Activated CD4-positive, alpha-beta T cell treated with anti-CD3 and anti-CD28 coated beads, Interleukin-2, amount 10 ng/mL, durations not matched to agents 7 days and 5 days (primary cell): Measurements from ENCODE around the gene CBLN3. TPM values are rescaled to one million over a fixed set of nuclear protein-coding genes. Genes with fewer than 3 reads are reported as not detected.
"Not testable (repeated sequence)": the region's sequence is repeated elsewhere in the genome, so short reads cannot be mapped to it uniquely, and the experiment has no call there.

Experiments used
- CTCF ChIA-PET: fragments of 350-600 bp; sonication (Branson Sonifier 250); formaldehyde crosslinking; loops from one replicate; lab custom pipeline; 2021; ENCODE audit warnings: antibody characterized with exemption; lab: Charles Lee
- POLR2A ChIA-PET: fragments of 350-600 bp; sonication (Branson Sonifier 250); formaldehyde crosslinking; loops from one replicate; lab custom pipeline; 2021; ENCODE audit warnings: antibody characterized with exemption; lab: Charles Lee
- DNase-seq: peaks from one replicate; pipeline ENCODE4 v3.0.0-alpha.2; 2020
- H3K27ac Mint-ChIP-seq: one replicate; pipeline ENCODE4 v1.8.0; 2021; ENCODE audit warnings: mild to moderate bottlenecking, moderate library complexity, mixed read lengths
- H3K27me3 Mint-ChIP-seq: one replicate; pipeline ENCODE4 v1.8.0; 2021; ENCODE audit warnings: mixed read lengths
- H3K36me3 Mint-ChIP-seq: one replicate; pipeline ENCODE4 v1.8.0; 2021; ENCODE audit warnings: low read depth, mixed read lengths
- H3K4me1 Mint-ChIP-seq: one replicate; pipeline ENCODE4 v1.8.0; 2021; ENCODE audit warnings: mixed read lengths
- H3K4me3 Mint-ChIP-seq: one replicate; pipeline ENCODE4 v1.8.0; 2021; ENCODE audit warnings: mild to moderate bottlenecking, moderate library complexity, mixed read lengths
- H3K9me3 Mint-ChIP-seq: one replicate; pipeline ENCODE4 v1.8.0; 2021; ENCODE audit warnings: mixed read lengths
- total RNA-seq, 2 experiments: library from RNA; stranded (reverse); gene quantifications; one replicate each; pipeline ENCODE4 v1.2.3, GENCODE V29; 2021

CBLN3 gene
- total RNA-seq, 2 experiments from 2014 or later: 5.2 to 5.3 TPM

- peaks cover 34% of the 10 kb centered on the region for H3K27me3 Mint-ChIP-seq
- no peak overlapping the region for H3K27ac Mint-ChIP-seq
- H3K36me3 Mint-ChIP-seq: no peaks in the 10 kb centered on the region
- ChIA-PET POLR2A (no interaction called here), CTCF (interaction anchor here (0.7 kb wide), 1 partner anchor 41 kb away, joined by 4 read pairs; no protein-coding TSS in a partner anchor)
- H3K9me3 Mint-ChIP-seq: no peaks in the 10 kb centered on the region
- DNase-seq: no peak
- H3K4me3 Mint-ChIP-seq: no peak overlapping the region
- H3K4me1 Mint-ChIP-seq: peaks cover 2% of the 10 kb centered on the region
These were observed 38.6 kb downstream of the CBLN3 start for GRCh38 chr14:24390701-24391468.

GRCh38 chr14:24389226-24389848, 40.1 kb downstream of the CBLN3 start:
- CTCF ChIA-PET: interaction anchor here (1.2 kb wide), 1 partner anchor 8 kb away, joined by 3 read pairs; no protein-coding TSS in a partner anchor
- no peak for DNase-seq
- POLR2A ChIA-PET: no interaction called here
- H3K4me1 Mint-ChIP-seq: no peaks in the 10 kb centered on the region
- no peak overlapping the region for H3K4me3 Mint-ChIP-seq
- H3K36me3 Mint-ChIP-seq: no peaks in the 10 kb centered on the region
- H3K9me3 Mint-ChIP-seq: no peaks in the 10 kb centered on the region
- peaks cover 39% of the 10 kb centered on the region for H3K27me3 Mint-ChIP-seq
- no peak overlapping the region for H3K27ac Mint-ChIP-seq

- Mint-ChIP-seq H3K4me3 (no peak overlapping the region), H3K27me3 (peaks cover 39% of the 10 kb centered on the region), H3K9me3 (no peaks in the 10 kb centered on the region), H3K27ac (no peak overlapping the region), H3K4me1 (no peaks in the 10 kb centered on the region), H3K36me3 (no peaks in the 10 kb centered on the region)
- no peak for DNase-seq
- ChIA-PET POLR2A (no interaction called here), CTCF (interaction anchor here (1.1 to 1.4 kb wide), 3 partner anchors 8 to 25 kb away, joined by 3 read pairs; no protein-coding TSS in a partner anchor)
These were observed 40.8 kb downstream of the CBLN3 start for GRCh38 chr14:24388474-24389179.

GRCh38 chr14:24387579-24387978, 41.9 kb downstream of the CBLN3 start:
- CTCF ChIA-PET: interaction anchor here (1.4 kb wide), 1 partner anchor 26 kb away, joined by 3 read pairs; no protein-coding TSS in a partner anchor
- H3K9me3 Mint-ChIP-seq, H3K36me3 Mint-ChIP-seq, DNase-seq, H3K4me3 Mint-ChIP-seq, POLR2A ChIA-PET, H3K4me1 Mint-ChIP-seq, H3K27ac Mint-ChIP-seq: not testable (repeated sequence)
- peaks cover 34% of the 10 kb centered on the region for H3K27me3 Mint-ChIP-seq

GRCh38 chr14:24387009-24387345, 42.5 kb downstream of the CBLN3 start:
- CTCF ChIA-PET: interaction anchor here (1.0 kb wide), 1 partner anchor 13 kb away, joined by 4 read pairs; no protein-coding TSS in a partner anchor

GRCh38 chr14:24385524-24385923, 43.9 kb downstream of the CBLN3 start:
- CTCF ChIA-PET: no interaction called here
- POLR2A ChIA-PET: no interaction called here
- no peaks in the 10 kb centered on the region for H3K36me3 Mint-ChIP-seq
- no peak for DNase-seq
- H3K4me1 Mint-ChIP-seq: no peaks in the 10 kb centered on the region
- H3K27me3 Mint-ChIP-seq: peaks cover 22% of the 10 kb centered on the region
- no peak overlapping the region for H3K27ac Mint-ChIP-seq
- no peak overlapping the region for H3K4me3 Mint-ChIP-seq
- no peaks in the 10 kb centered on the region for H3K9me3 Mint-ChIP-seq

More at GRCh38 chr14:24387009-24387345, 42.5 kb downstream of the CBLN3 start:
- no peak overlapping the region for H3K27ac Mint-ChIP-seq
- no peak overlapping the region for H3K4me3 Mint-ChIP-seq
- H3K27me3 Mint-ChIP-seq: peaks cover 31% of the 10 kb centered on the region
- H3K36me3 Mint-ChIP-seq: no peaks in the 10 kb centered on the region
- DNase-seq: no peak
- H3K4me1 Mint-ChIP-seq: no peaks in the 10 kb centered on the region
- POLR2A ChIA-PET: no interaction called here
- H3K9me3 Mint-ChIP-seq: no peaks in the 10 kb centered on the region

GRCh38 chr14:24384169-24384568, 45.3 kb downstream of the CBLN3 start:
- H3K4me3 Mint-ChIP-seq: no peak overlapping the region
- no peaks in the 10 kb centered on the region for H3K36me3 Mint-ChIP-seq
- ChIA-PET POLR2A (no interaction called here), CTCF (no interaction called here)
- H3K27ac Mint-ChIP-seq: no peak overlapping the region
- H3K27me3 Mint-ChIP-seq: peaks cover 17% of the 10 kb centered on the region
- H3K9me3 Mint-ChIP-seq: no peaks in the 10 kb centered on the region
- no peak for DNase-seq
- H3K4me1 Mint-ChIP-seq: no peaks in the 10 kb centered on the region

- Mint-ChIP-seq H3K9me3 (no peaks in the 10 kb centered on the region), H3K4me3 (no peak overlapping the region), H3K36me3 (no peaks in the 10 kb centered on the region), H3K27ac (no peak overlapping the region), H3K4me1 (no peaks in the 10 kb centered on the region), H3K27me3 (peaks cover 14% of the 10 kb centered on the region)
- ChIA-PET POLR2A (no interaction called here), CTCF (interaction anchor here (1.5 kb wide), 1 partner anchor 10 kb away, joined by 4 read pairs; no protein-coding TSS in a partner anchor)
- no peak for DNase-seq
These were observed 47.5 kb downstream of the CBLN3 start for GRCh38 chr14:24382064-24382371.

GRCh38 chr14:24381363-24382063, 48.0 kb downstream of the CBLN3 start:
- ChIA-PET POLR2A (no interaction called here), CTCF (interaction anchor here (1.1 kb wide), 1 partner anchor 9 kb away, joined by 3 read pairs; no protein-coding TSS in a partner anchor)
- Mint-ChIP-seq H3K36me3 (no peaks in the 10 kb centered on the region), H3K27me3 (peaks cover 9% of the 10 kb centered on the region), H3K4me3 (no peak overlapping the region), H3K9me3 (no peaks in the 10 kb centered on the region), H3K4me1 (no peaks in the 10 kb centered on the region), H3K27ac (no peak overlapping the region)
- DNase-seq: no peak

- ChIA-PET POLR2A (no interaction called here), CTCF (interaction anchor here (1.1 to 2.2 kb wide), 3 partner anchors 10 to 46 kb away, joined by 3 to 5 read pairs (median 4); no protein-coding TSS in a partner anchor)
- no peaks in the 10 kb centered on the region for H3K9me3 Mint-ChIP-seq
- peaks cover 5% of the 10 kb centered on the region for H3K27me3 Mint-ChIP-seq
- no peaks in the 10 kb centered on the region for H3K4me1 Mint-ChIP-seq
- H3K36me3 Mint-ChIP-seq: no peaks in the 10 kb centered on the region
- DNase-seq: no peak
- no peak overlapping the region for H3K27ac Mint-ChIP-seq
- H3K4me3 Mint-ChIP-seq: no peak overlapping the region
These were observed 49.3 kb downstream of the CBLN3 start for GRCh38 chr14:24379907-24380730.

- CTCF ChIA-PET: interaction anchor here (0.7 to 2.2 kb wide), 7 partner anchors 9 to 53 kb away, joined by 3 to 5 read pairs (median 3); no protein-coding TSS in a partner anchor
- no peak overlapping the region for H3K27ac Mint-ChIP-seq
- no peaks in the 10 kb centered on the region for H3K9me3 Mint-ChIP-seq
- no peak for DNase-seq
- no peak overlapping the region for H3K4me3 Mint-ChIP-seq
- no peaks in the 10 kb centered on the region for H3K4me1 Mint-ChIP-seq
- no peaks in the 10 kb centered on the region for H3K36me3 Mint-ChIP-seq
- POLR2A ChIA-PET: no interaction called here
- peaks cover 2% of the 10 kb centered on the region for H3K27me3 Mint-ChIP-seq
These were observed 50.2 kb downstream of the CBLN3 start for GRCh38 chr14:24378981-24379906.
